ENCODE data around the gene FOSL1.

- TF ChIP-seq, protein P1, sequence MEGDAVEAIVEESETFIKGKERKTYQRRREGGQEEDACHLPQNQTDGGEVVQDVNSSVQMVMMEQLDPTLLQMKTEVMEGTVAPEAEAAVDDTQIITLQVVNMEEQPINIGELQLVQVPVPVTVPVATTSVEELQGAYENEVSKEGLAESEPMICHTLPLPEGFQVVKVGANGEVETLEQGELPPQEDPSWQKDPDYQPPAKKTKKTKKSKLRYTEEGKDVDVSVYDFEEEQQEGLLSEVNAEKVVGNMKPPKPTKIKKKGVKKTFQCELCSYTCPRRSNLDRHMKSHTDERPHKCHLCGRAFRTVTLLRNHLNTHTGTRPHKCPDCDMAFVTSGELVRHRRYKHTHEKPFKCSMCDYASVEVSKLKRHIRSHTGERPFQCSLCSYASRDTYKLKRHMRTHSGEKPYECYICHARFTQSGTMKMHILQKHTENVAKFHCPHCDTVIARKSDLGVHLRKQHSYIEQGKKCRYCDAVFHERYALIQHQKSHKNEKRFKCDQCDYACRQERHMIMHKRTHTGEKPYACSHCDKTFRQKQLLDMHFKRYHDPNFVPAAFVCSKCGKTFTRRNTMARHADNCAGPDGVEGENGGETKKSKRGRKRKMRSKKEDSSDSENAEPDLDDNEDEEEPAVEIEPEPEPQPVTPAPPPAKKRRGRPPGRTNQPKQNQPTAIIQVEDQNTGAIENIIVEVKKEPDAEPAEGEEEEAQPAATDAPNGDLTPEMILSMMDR (IDR thresholded peaks at IDR 0.05) = no peak
- no peak for TF ChIP-seq POLR2A (IDR thresholded peaks at IDR 0.05)
- TF ChIP-seq EP300 (IDR thresholded peaks at IDR 0.05) = no peak
Observed at GRCh38 chr11:65864706-65865471, 35.3 kb downstream of the FOSL1 start.

All from tibial nerve (tissue), 4 donors.